ENCODE data around the gene JMJD7.

JMJD7 gene

DNA sequence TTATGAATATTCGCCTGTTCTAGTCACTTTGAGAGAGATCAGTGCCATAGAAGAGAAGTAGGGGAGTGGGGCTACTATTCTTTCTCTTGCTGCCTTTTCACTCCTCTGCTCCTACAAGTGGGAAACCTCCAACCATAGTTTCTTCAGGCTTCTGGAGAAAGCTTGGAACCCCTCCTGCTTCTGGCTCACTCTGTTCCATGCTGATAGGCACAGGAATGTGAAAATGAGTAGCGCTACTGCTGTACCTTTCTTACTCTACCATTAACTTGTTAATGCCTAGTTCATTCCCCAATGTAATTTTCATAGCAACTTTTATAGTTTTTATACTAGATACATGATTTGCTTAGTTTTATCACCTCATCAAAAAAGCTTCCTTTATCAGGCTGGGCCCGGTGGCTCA, 26.7 kb upstream of the JMJD7 start:
- DNase-seq (ENCODE audit: low read depth): no peak

DNA sequence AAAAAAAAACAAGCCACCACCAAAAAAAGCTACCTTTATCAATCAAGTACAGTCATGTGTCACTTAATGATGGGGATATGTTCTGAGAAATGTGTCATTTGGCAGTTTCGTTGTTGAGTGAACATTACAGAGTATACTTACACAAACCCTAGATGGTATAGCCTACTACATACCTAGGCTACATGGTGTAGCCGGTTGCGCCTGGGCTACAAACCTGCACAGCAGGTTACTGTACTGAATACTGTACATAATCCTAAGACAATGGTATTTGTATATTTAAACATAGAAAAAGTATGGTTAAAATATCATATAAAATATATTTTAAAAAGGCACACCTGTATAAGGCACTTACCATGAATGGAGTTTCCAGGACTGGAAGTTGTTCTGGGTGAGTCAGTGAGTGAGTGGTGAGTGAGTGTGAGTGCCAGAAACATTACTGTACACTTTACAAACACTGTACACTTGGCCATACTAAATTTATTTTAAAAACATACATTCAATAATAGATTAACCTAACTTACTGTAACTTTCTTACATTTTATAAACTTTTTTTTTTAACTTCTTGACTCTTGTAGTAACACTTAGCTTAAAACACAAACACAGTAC, 25.9 kb upstream of the JMJD7 start:
- peak; percentile 43 for DNase-seq (ENCODE audit: low read depth)

DNA sequence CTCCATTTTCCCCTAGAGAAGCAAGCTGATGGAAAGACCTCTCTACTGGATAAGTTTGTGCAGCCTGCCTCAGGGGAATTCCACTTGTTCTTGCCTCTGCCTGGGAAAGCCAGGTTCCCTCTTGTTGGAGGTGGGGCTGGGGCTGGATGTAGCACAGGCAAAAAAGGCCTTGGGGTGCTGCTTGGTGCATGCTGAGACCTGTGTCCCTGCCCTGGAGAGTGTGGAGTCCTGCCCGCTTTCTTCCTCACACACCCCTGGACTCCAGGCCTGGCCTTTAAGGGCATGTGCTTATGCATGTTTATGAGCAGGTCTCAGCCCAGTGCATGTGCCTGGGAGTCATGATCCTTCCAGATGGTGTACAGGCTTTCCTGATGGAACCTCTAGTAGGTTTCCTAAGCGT, 23.5 kb upstream of the JMJD7 start:
- no peak for DNase-seq (ENCODE audit: low read depth)

DNA sequence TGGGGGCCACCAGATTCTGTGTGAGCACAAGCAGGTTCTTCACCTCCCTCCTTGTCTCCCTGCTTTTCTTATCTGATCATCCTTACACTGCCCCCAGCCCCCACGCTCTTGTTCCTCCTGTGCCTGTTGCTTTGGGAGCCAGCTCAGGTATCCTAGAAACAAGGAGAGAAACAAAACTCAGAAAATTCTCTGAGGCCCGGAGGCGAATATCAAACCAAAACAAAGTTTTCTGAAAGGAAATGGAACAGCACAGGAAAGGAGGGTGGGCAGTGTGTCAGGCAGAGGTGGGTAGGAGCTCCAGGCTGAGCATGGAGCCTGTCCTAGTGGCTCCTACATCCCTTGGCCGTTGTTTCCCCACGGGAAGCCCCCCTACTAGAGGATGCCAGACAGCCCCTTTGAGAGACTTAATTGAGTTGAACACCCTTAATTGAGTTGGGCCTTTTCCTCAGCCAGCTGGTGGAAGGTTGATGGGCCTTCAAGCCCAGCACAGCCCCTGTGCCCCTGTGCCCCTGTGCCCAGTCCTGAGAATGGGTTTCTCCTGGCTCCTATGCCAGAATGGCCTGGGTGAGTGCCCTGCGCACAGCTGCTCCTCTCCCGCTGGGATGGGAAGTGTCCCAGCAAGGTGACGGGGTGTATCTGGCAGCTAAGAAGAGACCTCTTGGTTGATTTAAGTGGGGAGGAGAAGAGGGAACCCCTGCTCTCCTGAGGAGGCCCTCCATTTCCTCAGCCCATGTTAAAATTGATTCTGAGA, 22.8 kb upstream of the JMJD7 start:
- no peak for DNase-seq (ENCODE audit: low read depth)

DNA sequence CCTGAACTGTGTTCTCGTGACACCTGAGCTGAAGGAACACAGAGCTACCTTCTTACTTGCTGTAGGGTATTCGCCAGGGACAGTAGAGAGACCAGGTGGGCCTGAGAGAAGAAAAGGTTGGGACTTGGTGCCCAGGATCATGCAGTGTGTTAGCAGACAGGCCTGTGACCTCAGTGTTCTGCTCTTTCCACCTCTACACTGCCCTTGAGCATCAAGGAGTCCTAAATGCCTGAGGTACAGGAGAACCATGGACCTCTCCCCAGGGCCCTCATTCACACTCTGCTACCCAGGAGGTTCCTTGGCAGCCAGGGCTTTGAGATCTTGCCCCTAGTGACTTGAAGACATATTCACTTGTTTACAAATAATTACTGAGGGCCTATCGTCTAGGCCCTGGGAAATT, 22.2 kb upstream of the JMJD7 start:
- no peak for DNase-seq (ENCODE audit: low read depth)

DNA sequence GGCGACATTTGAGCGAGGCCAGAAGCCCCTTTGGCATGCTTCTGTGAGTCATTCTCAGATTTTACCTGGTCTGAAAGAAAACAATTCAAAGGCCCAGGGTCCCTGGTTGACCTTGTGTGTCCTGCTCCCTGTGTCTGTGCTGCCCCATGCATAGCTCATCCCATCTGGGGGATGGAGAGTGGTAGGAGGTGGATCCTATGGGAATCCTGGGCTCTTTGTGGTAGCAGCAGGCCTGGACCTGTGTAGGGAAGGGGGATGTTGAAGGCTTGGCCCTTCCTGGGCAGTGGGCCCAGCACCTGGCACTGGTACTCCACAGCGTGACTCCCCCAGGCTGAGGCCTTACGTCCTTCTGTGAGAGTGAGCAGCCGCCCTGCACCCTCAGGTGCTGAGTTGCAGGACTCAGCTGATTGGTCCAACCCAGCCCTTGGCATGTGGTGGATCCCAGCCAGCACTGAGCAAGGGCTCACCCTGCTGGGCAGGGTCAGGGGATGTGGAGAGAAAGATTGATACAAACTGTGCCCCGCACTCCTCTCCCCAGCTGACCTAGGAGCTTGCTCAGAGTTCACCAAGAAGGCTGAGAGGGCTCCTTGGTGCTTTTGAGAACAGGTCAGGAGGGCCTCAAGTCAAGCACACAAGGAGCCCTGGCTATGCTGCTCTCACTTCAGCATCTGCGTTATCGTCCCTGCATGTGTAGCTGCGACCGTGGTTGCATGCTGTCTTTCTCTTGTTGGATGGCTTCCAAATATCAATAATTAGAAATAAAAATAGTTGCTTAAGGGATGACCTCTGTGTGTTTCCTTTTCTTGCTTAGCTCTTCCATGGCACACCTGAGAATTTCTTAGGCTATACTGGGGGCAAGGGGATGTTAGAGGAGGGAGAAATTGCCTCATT, 21.4 kb upstream of the JMJD7 start:
- DNase-seq (ENCODE audit: low read depth): no peak

DNA sequence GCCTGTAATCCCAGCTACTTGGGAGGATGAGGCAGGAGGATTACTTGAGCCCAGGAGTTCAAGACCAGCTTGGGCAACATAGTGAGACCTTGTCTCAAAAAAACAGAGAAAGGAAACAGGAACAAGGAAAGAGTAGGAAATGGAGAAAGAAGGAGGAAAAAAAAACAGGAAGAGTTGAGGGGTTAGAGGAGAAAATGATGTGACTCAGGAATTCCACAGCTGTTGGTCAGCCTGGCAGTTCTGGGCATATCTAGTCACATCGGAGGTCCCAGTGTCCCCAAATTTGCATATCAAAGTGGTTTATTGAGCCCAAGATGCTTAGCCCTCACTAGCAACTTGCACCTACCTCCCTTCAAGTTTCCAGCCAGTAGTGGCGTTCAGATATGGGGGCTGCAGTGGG, 18.8 kb upstream of the JMJD7 start:
- DNase-seq (ENCODE audit: low read depth): no peak

DNA sequence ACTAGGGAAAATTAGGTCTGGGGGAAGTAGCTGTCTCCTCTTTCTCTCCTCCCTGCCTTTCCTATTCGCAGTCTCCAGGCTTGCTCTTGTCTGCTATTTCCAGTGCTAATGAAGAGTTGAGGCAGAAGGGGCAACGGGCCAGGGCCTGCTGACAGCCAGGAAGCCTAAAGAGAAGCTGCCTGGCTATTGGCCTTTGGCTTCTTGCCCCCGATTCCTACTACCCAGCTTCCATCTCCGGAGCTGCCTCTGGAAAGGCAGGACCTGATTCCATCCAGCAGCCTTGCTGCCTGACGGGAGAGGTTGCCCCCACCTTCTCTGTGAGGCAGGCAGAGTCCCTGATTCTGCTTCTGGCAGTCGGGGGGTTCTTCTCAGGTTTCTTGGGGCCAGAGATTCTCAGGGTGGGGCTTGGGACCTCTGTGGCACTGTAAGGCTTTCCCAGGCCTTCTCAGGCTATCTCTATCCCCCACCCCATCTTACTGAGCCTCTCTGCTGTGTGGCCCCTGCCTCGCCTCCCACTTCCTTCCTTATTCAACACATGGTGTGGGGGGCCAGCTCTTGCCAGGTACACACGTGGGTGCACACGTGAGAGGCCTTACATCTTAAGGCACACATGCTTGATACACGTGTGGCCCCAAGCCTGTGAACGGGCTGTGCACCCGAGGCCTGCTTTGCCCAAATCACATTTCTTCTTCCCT, 18.2 kb upstream of the JMJD7 start:
- DNase-seq (ENCODE audit: low read depth): no peak

DNA sequence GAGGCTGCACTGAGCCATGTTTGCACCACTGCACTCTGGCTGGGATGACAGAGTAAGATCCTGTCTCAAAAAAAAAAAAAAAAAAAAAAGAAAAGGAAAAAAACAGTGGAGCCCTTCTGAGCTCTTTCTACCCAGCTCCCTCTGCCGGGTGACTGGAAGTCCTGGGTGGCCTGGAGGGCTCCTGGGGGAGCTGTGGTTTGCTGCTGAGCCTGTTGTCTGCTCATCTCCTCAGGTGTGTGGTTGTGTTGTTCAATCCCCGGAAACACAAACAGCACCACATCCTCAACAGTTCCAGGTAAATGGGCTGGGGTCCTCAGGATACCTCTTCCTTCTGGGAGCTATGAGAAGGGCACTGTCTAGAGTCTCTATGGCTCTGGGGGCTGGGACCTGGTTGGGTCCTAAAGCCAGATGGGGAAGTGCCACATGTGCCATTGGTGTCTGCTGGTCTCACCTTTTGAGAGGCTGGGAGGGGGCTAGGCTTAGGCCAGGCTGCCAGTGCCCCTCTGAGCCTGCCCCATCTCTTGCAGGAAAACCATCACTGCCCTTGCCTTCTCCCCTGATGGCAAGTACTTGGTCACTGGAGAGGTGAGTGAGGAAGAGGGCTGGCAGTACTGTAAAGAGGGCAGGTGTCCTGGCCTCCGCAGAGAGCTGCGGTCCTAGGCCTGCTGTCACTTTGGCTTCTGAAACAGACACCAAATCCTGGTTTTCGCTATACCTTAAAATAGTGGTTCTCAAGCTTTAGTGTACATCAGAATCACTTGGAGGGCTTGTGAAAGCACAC, 17.1 kb upstream of the JMJD7 start:
- no peak for DNase-seq (ENCODE audit: low read depth)

DNA sequence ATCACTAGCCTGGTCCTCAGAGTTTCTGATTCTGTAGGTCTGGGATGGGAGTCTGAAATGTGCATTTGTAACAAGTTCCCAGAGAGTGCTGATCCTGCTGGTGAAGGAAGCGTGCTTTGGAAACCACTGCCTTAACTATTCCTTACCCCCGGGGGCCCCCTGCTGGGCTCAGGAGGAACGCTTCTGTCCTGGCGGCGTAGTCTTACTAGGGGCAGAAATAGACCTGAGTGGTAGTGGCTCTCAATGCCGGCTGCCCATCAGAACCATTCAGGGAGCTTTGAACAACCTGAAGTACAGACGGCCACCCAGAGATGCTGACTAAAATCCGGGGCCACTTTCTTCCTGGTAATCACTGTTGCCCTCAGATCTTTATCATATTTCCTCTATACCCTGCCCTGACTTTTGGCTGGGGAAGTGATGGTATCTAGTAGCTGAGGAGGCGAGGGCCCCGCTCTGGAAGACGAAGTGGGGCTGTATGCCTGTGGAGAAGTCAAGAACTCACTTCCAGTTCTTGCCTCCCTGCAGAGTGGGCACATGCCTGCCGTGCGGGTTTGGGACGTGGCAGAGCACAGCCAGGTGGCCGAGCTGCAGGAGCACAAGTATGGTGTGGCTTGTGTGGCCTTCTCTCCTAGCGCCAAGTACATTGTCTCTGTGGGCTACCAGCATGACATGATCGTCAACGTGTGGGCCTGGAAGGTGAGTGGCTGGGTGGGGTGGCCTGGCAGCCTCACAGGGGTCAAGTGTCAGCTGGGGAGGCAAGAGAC, 16.3 kb upstream of the JMJD7 start:
- DNase-seq (ENCODE audit: low read depth): no peak

DNA sequence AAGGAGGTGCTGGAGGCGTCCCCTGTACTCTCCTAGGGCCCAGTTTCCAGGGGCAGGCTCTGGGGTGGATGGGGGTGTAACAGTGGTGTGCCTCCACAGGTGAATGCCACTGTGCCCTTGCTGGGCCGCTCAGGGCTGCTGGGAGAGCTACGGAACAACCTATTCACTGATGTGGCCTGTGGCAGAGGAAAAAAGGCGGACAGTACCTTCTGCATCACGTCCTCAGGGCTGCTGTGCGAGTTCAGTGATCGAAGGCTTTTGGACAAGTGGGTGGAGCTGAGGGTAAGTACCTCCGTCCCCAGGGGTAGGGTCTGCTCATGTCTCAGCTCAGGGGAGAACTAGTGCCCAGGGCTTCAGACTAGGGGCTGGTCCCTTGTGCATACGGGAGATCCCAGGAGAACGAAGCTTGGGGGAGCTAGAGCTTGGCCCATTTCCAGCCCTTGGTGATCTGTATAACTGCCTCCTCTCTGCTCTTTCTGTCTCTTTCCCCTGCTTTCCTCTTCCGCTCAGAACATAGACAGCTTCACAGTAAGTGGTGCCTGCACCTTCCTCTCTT, 15.0 kb upstream of the JMJD7 start:
- DNase-seq (ENCODE audit: low read depth): no peak

DNA sequence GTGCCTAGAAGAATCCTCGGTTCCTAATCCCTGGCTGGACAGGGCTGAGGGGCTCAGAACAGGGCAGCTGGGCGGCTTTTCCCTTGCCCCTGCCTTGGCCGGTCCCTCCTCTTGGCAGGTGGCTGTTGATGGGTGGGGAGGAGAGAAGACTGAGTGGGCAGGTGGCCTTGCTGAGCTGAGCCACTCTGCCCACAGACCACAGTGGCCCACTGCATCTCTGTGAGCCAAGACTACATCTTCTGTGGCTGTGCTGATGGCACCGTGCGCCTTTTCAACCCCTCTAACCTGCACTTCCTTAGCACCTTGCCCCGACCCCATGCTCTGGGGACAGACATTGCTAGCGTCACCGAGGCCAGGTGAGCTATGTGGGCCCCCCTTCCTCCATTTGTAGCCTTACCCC, 14.5 kb upstream of the JMJD7 start:
- no peak for DNase-seq (ENCODE audit: low read depth)

DNA sequence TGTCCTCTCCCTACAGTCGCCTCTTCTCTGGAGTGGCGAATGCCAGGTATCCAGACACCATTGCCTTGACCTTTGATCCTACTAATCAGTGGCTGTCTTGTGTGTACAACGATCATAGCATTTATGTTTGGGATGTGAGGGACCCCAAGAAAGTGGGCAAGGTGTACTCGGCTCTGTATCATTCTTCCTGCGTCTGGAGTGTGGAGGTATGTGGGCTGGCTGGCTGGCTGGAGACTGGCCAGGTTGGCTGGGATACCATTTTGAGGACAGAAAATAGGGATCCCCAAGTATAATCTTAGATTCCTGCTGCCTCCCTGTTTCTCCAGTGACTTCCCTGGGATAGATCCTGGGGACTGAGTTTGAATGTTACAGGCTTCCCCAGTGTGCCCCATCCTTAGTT, 13.4 kb upstream of the JMJD7 start:
- DNase-seq (ENCODE audit: low read depth): no peak

DNA sequence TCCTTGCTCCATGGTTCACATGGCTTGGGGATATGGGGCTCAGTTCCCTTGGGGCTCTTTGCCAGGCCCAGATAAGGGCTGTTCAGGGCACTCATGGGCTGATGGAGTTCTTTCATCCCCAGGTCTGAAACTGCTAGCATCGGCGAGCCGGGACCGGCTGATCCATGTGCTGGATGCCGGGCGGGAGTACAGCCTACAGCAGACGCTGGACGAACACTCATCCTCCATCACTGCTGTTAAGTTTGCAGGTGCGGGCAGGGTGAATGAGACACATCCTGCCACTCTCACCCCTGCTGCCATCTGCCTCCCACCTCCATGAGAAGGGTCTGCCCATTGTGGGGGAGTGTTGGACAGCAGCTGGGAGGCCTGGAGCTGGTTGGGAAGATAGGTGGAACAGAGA, 11.1 kb upstream of the JMJD7 start:
- DNase-seq (ENCODE audit: low read depth): no peak

DNA sequence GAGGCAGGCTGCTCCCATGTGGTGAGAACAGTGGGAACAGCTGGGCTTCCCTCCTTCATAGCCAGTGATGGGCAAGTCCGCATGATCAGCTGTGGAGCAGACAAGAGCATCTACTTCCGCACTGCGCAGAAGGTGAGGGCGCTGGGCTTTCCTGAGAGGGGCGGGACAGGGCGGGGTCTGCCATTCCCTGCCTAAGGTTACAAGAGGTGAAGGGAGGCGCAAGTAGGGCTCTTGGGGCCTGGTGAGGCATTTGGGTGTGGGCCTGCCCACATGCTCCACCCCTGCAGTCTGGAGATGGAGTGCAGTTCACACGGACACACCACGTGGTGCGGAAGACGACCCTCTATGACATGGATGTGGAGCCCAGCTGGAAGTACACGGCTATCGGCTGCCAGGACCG, 10.6 kb upstream of the JMJD7 start:
- no peak for DNase-seq (ENCODE audit: low read depth)

DNA sequence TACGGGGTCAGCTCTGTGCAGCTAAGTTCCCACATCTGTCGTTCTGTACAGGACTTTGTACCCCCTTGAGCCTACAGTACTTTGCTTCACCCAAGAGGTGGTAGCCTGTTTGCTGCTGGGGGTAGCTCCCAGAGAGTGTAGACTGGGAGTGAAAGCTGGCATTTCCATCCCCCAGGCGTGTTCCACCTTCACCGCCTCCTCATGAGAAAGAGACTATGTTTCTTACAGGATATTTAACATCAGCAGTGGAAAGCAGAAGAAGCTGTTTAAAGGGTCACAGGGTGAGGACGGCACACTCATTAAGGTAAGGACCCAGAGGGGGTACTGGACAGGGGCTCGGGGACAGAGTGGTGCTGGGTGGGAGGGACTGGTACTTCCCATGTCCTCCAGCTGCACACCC, 10.1 kb upstream of the JMJD7 start:
- DNase-seq (ENCODE audit: low read depth): no peak

DNA sequence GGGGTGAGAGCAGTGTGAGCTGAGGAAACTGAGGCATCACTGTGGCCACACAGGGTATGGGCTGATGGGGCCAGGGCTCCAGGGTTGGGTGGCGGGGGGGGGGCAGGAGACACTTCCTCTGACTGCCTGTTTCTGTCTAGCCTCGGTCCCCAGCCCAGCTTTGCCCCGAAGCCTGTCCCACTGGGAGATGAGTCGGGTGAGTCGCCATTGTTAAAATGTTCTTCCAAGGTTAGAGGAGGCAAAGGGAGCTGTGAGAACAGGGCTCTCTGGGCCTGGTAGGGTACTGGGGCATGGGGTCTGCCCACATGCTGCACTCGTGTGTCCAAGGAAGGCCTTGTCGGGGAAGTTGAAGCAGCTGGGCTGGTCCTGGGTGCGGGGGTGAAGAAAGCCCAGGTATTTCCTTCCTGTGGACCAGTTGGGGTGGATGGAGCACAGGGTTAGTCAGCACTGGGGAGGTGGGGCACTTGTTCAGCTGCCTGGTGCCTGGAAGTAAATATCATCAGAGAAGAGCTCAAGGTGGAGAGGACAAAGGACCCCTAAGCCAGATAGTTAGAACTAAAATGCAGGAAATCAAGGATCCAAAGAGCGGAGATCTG, 8.3 kb upstream of the JMJD7 start:
- no peak for DNase-seq (ENCODE audit: low read depth)

DNA sequence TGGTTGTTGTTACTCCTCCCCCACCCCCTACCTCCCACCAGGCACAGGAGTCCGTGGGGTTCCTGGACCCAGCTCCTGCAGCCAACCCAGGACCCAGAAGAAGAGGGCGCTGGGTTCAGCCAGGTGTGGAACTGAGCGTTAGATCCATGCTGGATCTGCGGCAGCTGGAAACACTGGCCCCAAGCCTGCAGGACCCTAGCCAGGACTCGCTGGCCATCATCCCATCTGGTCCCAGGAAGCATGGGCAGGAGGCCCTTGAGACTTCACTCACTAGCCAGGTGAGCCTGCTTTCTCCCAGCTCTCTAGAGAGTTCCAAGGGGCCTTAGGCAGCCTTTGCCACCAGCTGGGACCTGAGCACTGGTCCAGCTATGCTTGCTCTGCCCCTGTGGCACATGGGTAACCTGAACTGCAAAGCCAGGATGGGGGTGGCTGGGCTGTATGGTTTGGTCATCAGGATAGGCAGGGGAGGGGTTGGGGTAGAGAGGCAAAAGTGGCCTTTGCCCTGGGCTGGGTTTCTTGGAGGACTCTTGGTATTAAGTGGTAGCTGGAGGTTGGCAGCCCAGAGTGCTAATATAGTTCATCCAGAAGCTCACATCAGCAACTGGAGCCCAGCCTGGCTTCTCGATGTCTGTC, 7.0 kb upstream of the JMJD7 start:
- no peak for DNase-seq (ENCODE audit: low read depth)

DNA sequence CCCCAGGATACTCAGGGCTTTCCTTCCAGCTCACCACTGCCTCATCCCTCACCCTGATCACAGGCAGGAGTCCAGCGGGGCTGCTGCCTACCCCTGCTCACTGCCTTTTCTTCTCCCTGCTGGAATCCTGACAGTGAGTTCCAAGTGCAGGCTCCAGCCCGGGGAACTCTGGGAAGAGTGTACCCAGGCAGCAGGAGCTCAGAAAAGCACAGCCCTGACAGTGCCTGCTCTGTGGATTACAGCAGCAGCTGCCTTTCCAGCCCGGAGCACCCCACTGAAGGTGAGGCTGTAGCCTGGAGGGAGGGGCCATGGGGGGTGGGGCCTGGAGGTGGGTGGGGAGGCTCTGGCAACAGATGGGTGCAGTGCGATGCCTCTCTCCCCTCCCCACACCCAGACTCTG, 6.1 kb upstream of the JMJD7 start:
- DNase-seq (ENCODE audit: low read depth): no peak

DNA sequence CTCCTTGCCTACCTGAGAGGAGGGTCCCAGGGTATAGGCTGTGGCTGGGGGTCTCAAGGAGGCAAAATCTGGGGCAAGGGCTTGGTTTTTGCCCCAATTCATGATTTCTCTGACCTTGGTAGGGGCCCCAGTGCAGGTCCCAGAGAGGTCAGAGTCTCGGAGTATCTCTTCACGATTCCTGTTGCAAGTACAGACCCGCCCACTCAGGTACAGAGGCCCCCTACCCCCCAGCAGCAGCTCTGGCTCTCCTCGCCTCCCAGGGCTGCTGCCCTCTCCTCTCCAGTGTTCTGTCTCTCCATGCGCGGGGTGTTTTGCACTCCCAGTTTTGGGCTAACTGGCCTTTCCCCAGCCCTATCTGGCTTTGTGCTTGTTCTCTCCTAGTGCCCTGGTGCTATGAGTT, 5.4 kb upstream of the JMJD7 start:
- no peak for DNase-seq (ENCODE audit: low read depth)
